Heart left ventricle (tissue), 13 donors: ENCODE data around the gene ECEL1.

Source experiments
- CTCF ChIP-seq, 12 donors: fragments of 200-600 bp; sonication (generic) in 4 of 12; IDR thresholded peaks; one replicate each; pipeline versions ENCODE4 v1.5.0 to v1.8.0; 2018 to 2022; ENCODE audit warnings: antibody characterized with exemption in 12 of 12, mild to moderate bottlenecking in 5 of 12
- POLR2A ChIP-seq, 2 donors: fragments of 450-650 bp; IDR thresholded peaks; one replicate each; pipeline ENCODE4 v1.6.1; 2017; ENCODE audit warnings: antibody characterized with exemption in 2 of 2, mild to moderate bottlenecking in 2 of 2, moderate library complexity in 2 of 2
- donor health status: ischemic (EF 13 %, LVEDD 7.1; RV severe dilation, severe dysfunction).
- donor health status: DM: no; HTN: yes; CAD: no.
- donor health status: DM: no; HTN: no; CAD: no.
- donor health status: ischemic (EF 25% LVEDD 6.9; RV normal size, moderate dysfunction).
- donor health status: ischemic (EF 25% LVEDD 5.7; RV mildly dilated, moderate dysfunction).
- donor health status: ischemic (EF 35%, LVEDD 5.7; RV mildly dilated, moderate dysfunction).
- donor health status: nonischemic (EF 11% LVEDD 7.7; RV severe dilation, severe dysfunction).
- donor health status: DM: yes; HTN: yes; CAD: no.
- donor health status: PGD.
- donor health status: ischemic (EF 29% LVEDD 5.4; RV normal size, mild dysfunction).
- donor health status: nonischemic (EF 23%, LVEDD 6.1; RV moderate dilation, normal function).

GRCh38 chr2:232484628-232485347 lies 2.8 kb downstream of the ECEL1 start:
- TF ChIP-seq CTCF (IDR thresholded peaks at IDR 0.05) = no peak
- TF ChIP-seq POLR2A (IDR thresholded peaks at IDR 0.05) = no peak
